Astrocyte (in vitro differentiated cells and primary cell): Measurements from ENCODE around the gene PALM3.

ENCODE experiments used
- EZH2 ChIP-seq: IDR thresholded peaks from 2 replicates; pipeline ENCODE4 v1.6.1; 2012; ENCODE audit warnings: mild to moderate bottlenecking, low read length, inconsistent platforms; ENCODE audit not compliant: insufficient read depth
- TF ChIP-seq, protein P1 (sequence below): IDR thresholded peaks from 2 replicates; pipeline ENCODE4 v1.5.1; 2011; ENCODE audit warnings: low read depth, mild to moderate bottlenecking, inconsistent platforms, low read length, moderate library complexity; ENCODE audit not compliant: insufficient read depth

DNA sequence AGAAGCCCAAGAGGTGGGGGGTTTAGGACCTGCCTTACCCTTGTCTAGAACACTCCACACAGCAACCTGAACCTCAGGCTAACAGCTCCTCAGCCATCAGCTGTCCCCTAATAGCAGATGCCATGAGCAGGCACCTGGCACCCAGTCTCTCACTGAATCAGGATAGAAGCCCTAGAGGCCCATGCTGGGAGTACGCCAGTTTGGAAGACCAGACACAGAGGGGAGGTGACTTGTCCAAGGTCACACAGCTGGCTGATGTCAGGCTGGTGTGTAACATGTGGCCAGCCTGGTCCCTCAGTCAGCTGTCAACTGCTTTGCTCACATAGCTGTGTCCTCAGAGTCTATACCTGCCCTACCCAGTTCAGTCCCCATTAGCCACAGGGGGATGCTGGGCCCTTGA is 41.4 kb upstream of the PALM3 start:
- TF ChIP-seq EZH2, result no peak
- TF ChIP-seq, protein P1, sequence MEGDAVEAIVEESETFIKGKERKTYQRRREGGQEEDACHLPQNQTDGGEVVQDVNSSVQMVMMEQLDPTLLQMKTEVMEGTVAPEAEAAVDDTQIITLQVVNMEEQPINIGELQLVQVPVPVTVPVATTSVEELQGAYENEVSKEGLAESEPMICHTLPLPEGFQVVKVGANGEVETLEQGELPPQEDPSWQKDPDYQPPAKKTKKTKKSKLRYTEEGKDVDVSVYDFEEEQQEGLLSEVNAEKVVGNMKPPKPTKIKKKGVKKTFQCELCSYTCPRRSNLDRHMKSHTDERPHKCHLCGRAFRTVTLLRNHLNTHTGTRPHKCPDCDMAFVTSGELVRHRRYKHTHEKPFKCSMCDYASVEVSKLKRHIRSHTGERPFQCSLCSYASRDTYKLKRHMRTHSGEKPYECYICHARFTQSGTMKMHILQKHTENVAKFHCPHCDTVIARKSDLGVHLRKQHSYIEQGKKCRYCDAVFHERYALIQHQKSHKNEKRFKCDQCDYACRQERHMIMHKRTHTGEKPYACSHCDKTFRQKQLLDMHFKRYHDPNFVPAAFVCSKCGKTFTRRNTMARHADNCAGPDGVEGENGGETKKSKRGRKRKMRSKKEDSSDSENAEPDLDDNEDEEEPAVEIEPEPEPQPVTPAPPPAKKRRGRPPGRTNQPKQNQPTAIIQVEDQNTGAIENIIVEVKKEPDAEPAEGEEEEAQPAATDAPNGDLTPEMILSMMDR, result no peak
